Astrocyte of the spinal cord (primary cell): ENCODE measurements around the gene AGPS.
A peak's percentile ranks its signal among the peaks of the same experiment; 100 is the strongest.
"Not testable (repeated sequence)": the region's sequence is repeated elsewhere in the genome, so short reads cannot be mapped to it uniquely, and the experiment has no call there.

Experiments used
- DNase-seq: peaks from one replicate; pipeline ENCODE4 v3.0.0; 2011; ENCODE audit warnings: low read depth, low spot score
- H3K4me3 ChIP-seq: 2 replicates; pipeline ENCODE4 v1.5.1; 2011; ENCODE audit warnings: low read depth, mild to moderate bottlenecking, low read length, moderate library complexity
- in situ Hi-C: cut with HindIII; loops from 2 replicates; pipeline ENCODE4 v1.10.0; 2017; ENCODE audit warnings: low sequenced_read_pairs
- TF ChIP-seq, protein P1 (sequence below): IDR thresholded peaks from 2 replicates; pipeline ENCODE4 v1.5.1; 2012; ENCODE audit warnings: low read depth, mild to moderate bottlenecking, low read length, inconsistent platforms

Gene AGPS

DNA sequence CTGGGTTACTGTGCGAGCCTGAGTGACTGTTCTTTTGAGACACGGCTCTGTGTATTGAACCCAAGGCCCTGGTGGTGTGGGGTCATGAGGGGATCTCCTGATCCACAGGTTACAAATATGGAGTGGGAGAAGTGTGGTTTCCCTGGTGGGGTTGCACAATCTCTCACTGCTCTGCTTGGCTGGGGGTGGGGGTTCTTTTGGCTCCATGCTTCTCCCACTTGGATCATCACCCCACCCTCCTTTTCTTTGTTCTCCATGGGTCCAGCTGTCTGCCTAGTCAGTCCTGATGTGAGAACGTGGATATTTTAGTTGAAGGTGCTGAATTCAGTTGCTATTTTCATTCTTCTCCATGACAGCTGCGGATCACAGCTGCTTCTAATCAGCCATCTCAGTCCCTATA lies 37.8 kb downstream of the AGPS start:
- no peak for DNase-seq
- H3K4me3 ChIP-seq: no peak overlapping the region
- in situ Hi-C loops: no loop called here
- TF ChIP-seq, protein P1, sequence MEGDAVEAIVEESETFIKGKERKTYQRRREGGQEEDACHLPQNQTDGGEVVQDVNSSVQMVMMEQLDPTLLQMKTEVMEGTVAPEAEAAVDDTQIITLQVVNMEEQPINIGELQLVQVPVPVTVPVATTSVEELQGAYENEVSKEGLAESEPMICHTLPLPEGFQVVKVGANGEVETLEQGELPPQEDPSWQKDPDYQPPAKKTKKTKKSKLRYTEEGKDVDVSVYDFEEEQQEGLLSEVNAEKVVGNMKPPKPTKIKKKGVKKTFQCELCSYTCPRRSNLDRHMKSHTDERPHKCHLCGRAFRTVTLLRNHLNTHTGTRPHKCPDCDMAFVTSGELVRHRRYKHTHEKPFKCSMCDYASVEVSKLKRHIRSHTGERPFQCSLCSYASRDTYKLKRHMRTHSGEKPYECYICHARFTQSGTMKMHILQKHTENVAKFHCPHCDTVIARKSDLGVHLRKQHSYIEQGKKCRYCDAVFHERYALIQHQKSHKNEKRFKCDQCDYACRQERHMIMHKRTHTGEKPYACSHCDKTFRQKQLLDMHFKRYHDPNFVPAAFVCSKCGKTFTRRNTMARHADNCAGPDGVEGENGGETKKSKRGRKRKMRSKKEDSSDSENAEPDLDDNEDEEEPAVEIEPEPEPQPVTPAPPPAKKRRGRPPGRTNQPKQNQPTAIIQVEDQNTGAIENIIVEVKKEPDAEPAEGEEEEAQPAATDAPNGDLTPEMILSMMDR: no peak

DNA sequence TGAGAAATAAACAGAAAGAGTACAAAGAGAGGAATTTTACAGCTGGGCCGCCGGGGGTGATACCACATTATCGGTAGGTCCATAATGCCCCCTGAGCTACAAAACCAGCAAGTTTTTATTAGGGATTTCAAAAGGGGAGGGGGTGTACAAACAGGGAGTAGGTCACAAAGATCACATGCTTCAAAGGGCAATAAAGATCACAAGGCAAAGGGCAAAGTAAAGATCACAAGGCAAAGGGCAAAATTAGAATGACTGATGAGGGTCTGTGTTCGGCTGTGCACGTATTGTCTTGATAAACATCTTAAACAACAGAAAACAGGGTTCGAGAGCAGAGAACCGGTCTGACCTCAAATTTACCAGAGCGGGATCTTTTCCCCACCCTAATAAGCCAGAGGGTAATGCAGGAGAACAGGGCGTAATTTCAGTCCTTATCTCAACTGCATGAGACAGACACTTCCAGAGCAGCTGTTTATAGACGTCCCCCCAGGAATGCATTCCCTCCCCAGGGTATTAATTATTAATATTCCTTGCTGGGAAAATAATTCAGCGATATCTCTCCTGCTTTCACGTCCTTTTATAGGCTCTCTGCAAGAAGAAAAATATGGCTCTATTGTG lies 38.6 kb downstream of the AGPS start:
- H3K4me3 ChIP-seq, in situ Hi-C loops, DNase-seq: not testable (repeated sequence)

DNA sequence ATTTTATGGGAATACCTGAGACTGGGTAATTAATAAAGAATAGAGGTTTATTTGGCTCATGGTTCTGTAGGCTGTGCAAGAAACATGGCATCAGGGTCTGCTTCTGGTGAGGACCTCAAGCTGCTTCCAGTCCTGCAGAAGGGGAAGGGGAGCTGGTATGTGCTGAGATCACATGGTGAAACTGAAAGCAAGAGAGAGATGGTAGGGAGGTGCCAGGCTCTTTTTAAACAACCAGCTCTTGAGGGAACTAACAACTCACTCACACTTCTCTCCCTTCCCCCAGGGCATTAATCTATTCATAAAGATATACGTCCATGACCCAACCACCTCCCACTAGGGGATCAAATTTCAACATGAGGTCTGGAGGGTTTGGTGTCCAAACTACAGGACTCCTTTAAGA lies 40.1 kb downstream of the AGPS start:
- TF ChIP-seq, protein P1: no peak
- in situ Hi-C loops: no loop called here
- no peak overlapping the region for H3K4me3 ChIP-seq
- no peak for DNase-seq

DNA sequence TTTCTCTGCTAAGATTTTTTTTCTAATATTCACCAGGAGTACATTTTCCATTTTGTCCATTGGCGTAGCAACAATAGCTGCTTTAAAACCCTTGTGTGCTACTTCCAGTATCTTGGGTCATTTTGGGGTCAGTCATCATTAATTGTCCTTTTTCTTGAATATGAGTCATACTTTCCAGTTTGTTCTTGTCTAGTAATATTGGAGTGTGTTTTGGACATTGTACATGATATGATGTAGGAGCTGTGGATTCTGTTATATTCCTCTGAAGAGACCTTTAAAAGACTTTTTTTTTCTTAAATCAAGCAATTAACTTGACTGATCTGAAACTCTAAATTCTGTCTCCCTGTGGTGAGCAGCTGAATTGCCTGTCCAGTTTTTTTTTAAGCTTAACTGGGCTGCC lies 40.8 kb downstream of the AGPS start:
- TF ChIP-seq, protein P1: no peak
- in situ Hi-C loops: no loop called here
- no peak overlapping the region for H3K4me3 ChIP-seq
- peak; percentile 29 for DNase-seq

DNA sequence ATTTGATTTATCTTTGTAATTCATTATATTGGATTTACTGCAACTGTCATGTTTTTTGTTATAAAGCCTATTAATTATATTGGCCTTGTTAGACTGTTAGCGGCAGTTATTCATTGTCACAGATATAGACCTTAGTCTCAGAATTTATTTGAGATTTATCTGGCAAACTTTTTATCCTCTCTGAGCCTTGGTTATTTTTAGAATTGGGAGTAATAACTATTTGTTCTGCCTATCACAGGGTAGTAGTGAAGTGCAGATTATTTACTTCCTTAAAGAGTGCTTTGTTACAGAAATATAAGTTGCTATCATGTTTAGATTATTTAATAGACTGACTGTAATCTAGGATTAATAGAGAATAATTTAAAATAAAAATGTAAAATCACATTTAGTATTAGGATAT lies 41.9 kb downstream of the AGPS start:
- in situ Hi-C loops: no loop called here
- H3K4me3 ChIP-seq: no peak overlapping the region
- DNase-seq: no peak
- TF ChIP-seq, protein P1: no peak

DNA sequence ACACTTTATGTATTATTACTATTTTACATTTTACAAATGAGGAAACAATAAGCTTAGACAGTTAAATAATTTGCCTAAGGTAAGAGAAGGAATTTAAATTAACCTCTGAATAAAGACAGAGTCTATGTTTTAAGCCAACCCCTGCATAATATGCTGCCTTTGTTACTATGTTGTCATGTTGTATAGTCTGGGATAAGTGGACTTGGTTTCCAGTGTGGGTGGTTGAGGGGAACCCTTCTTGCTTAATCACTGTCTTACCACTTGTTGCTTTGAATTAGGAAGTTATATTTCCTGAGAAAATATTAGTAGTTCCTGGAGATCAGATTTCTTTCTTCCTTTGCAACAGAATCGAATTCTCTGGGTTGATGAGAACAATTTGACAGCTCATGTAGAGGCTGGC lies 52.6 kb downstream of the AGPS start:
- H3K4me3 ChIP-seq: no peak overlapping the region
- no peak for DNase-seq
- TF ChIP-seq, protein P1: no peak
- in situ Hi-C loops: no loop called here

DNA sequence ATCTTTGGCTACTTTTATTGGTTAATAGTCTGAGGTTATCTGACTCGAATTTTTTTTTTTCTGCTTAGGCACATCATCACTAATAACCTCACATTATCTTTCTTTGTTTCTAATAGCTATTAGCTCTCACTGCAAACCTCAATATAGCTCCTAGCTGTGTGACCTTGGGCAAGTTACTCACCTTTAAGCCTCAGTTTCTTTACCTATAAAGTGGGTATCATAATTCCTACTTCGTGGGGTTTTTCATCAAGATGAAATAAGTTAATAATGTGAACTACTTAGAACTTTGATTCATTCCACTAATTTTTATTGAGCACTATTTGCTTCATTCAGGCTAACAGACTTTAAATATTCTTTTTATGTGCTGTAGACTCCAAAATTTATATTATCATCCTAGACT lies 55.5 kb downstream of the AGPS start:
- TF ChIP-seq, protein P1: no peak
- no peak overlapping the region for H3K4me3 ChIP-seq
- in situ Hi-C loops: no loop called here
- no peak for DNase-seq
